Coronary artery (tissue), 2 donors: ENCODE results near the gene GRID2.

Experiments
- DNase-seq: peaks from one replicate; pipeline ENCODE4 v3.0.0-alpha.2; 2017; ENCODE audit warnings: low spot score
- H3K27ac ChIP-seq, 2 donors: fragments of 200-600 bp; sonication (generic); one replicate each; pipeline ENCODE4 v1.5.1; 2016 to 2019
- H3K4me3 ChIP-seq: fragments of 200-600 bp; sonication (generic); 2 replicates; pipeline ENCODE4 v1.5.1; 2016; ENCODE audit warnings: mild to moderate bottlenecking, moderate library complexity
- CTCF ChIP-seq: fragments of 200-600 bp; sonication (generic); IDR thresholded peaks from one replicate; pipeline ENCODE4 v1.5.1; 2019; ENCODE audit warnings: antibody characterized with exemption

The GRID2 gene

GRCh38 chr4:93814722-93815121, 1511.0 kb downstream of the GRID2 start:
- TF ChIP-seq CTCF, result no peak
- DNase-seq, result no peak
- H3K27ac ChIP-seq, result peak overlapping the region in 1 of 2 donors; percentile 15
- no peak overlapping the region for H3K4me3 ChIP-seq
